Measurements from ENCODE around the gene TMEM120A. TPM values are rescaled to one million over a fixed set of nuclear protein-coding genes. Genes with fewer than 3 reads are reported as not detected.
A peak's percentile ranks its signal among the peaks of the same experiment; 100 is the strongest.

Gene TMEM120A
- total and polyA plus RNA-seq, 5 donors = 67.7 to 111 (median 84.1) TPM

DNA sequence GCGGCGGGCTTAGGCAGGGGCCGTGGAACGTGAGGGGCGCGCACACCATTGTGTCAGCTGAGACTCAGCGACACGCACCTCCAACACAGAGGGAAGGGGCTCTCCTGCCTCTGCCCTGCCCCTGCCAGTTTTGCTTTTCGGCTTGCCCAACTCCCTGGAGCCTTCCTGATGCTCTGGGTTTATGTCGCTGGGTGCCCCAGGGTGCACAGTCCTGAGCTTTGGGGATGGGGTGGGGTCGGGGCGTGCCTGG lies 13.3 kb downstream of the TMEM120A start:
- 83% methylated on average over 12 of the region's 12 CpGs for WGBS
- intact Hi-C loops (cut with DNase I) = loop anchor here in 1 of 4 donors (10.0 kb wide), 1 partner anchor 74 kb away; no protein-coding TSS in a partner anchor

DNA sequence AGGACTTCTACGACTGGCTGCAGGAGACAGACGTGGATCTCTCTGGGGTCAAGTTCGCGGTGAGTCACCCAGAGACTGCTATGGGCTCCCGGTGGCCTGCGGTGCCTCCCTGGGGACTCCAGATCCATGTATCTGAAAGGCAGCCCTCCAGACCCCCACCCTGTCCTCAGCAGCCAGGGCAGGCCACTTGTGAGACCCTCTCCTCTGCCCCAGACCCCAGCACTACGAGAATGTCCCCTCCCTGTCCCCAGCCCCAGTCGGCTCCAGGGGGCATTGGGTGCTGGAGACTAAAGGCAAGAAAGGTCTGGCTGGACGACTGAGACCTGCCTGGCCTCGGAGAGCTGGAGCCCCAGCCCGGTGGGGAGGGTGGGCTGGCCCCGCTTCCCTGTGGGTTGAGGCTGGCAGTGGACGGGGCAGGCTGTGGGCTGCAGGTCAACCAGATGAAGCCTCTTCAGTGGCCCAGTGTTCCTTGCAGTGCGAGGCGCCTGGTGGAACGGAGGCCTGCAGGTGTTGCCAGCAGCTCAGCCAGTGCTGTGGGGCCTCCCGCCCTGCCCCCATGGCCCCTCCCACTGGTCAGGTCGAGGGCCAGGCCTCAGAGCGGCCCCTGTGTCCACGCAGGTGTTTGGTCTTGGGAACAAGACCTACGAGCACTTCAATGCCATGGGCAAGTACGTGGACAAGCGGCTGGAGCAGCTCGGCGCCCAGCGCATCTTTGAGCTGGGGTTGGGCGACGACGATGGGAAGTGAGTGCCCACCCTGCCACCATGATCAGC lies 13.8 kb downstream of the TMEM120A start:
- intact Hi-C loops (cut with DNase I) = loop anchor here in 1 of 4 donors (10.0 kb wide), 1 partner anchor 74 kb away; no protein-coding TSS in a partner anchor
- WGBS = 89% methylated on average over 29 of the region's 29 CpGs
- peak in 2 of 3 donors; percentile 63 to 66 for DNase-seq
- ATAC-seq = no peak
- no peaks in the 10 kb centered on the region for H3K27me3 ChIP-seq (ENCODE audit: control insufficient read depth, insufficient read depth)
- no peaks in the 10 kb centered on the region for H3K4me1 ChIP-seq (ENCODE audit: control insufficient read depth, insufficient read depth, low read length)
- H3K9me3 ChIP-seq (ENCODE audit: control insufficient read depth, low read length) = no peaks in the 10 kb centered on the region
- H3K4me3 ChIP-seq (ENCODE audit: low read length) = no peak overlapping the region
- H3K27ac ChIP-seq (ENCODE audit: low read length) = no peak overlapping the region

More for the DNA sequence above, 13.3 kb downstream of the TMEM120A start:
- no peaks in the 10 kb centered on the region for H3K4me1 ChIP-seq (ENCODE audit: control insufficient read depth, insufficient read depth, low read length)
- no peak for ATAC-seq
- peak in 1 of 3 donors; percentile 56 for DNase-seq
- no peaks in the 10 kb centered on the region for H3K27me3 ChIP-seq (ENCODE audit: control insufficient read depth, insufficient read depth)
- no peaks in the 10 kb centered on the region for H3K9me3 ChIP-seq (ENCODE audit: control insufficient read depth, low read length)
- H3K27ac ChIP-seq (ENCODE audit: low read length) = no peak overlapping the region
- no peak overlapping the region for H3K4me3 ChIP-seq (ENCODE audit: low read length)

DNA sequence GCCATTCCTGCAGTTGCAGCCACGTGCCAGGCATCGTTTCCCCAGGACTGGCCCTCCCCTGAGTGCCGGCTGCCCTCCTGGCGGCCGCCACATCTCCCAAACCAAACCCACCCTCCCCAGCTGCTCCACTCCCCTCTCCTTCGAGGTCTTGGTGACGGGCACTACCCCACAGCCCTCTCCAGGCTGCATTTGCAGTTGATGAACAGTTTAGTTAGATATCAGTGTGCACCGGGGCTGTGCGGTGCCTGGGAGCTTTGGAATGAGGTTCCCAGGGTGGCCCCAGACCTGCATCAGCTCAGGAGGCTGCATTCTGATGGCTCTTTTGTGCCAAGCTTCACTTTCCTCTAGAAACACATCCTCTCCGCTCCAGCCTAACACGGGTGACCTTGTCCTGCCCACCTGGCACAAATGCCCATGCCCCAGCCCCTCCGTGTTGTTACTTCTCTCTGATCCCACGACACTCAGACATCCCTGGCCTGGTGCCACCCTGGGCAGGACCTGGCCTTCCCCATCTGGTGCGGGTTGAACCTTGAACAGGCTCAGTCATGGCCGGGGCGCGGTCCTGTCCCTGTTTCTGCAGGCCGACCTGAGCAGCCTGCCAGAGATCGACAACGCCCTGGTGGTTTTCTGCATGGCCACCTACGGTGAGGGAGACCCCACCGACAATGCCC lies 14.5 kb downstream of the TMEM120A start:
- ATAC-seq (peak in 1 of 2 donors; percentile 0), DNase-seq (peak; percentile 59 to 78 (median 68))
- Histone ChIP-seq H3K4me3 (ENCODE audit: low read length) (no peak overlapping the region), H3K27me3 (ENCODE audit: control insufficient read depth, insufficient read depth) (no peaks in the 10 kb centered on the region), H3K9me3 (ENCODE audit: control insufficient read depth, low read length) (no peaks in the 10 kb centered on the region), H3K27ac (ENCODE audit: low read length) (no peak overlapping the region), H3K4me1 (ENCODE audit: control insufficient read depth, insufficient read depth, low read length) (no peaks in the 10 kb centered on the region)
- intact Hi-C loops (cut with DNase I) = loop anchor here in 1 of 4 donors (10.0 kb wide), 1 partner anchor 75 kb away; no protein-coding TSS in a partner anchor
- WGBS = 89% methylated on average over 22 of the region's 22 CpGs

DNA sequence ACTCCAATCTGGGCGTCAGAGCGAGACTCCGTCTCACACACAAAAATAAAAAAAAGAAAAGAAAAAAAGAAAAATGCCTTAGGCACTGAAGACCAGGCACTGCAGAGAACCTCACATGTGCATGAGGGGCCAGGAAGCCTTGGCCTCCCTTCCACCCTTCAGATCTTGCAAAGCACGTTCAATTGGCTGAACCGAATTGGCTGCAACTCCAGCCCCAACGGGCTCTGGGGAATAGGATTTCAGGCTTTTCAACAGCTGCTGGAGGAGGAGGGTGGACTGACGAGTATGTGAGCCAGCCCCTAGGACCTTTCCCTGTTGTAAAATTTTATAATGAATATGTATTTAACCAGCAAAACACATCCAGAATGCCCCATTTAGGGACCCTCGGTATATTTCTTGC lies 16.7 kb downstream of the TMEM120A start:
- Histone ChIP-seq H3K9me3 (ENCODE audit: control insufficient read depth, low read length) (no peaks in the 10 kb centered on the region), H3K4me1 (ENCODE audit: control insufficient read depth, insufficient read depth, low read length) (no peaks in the 10 kb centered on the region), H3K27ac (ENCODE audit: low read length) (no peak overlapping the region), H3K4me3 (ENCODE audit: low read length) (no peak overlapping the region), H3K27me3 (ENCODE audit: control insufficient read depth, insufficient read depth) (no peaks in the 10 kb centered on the region)
- ATAC-seq (peak; percentile 38 to 74), DNase-seq (peak; percentile 79 to 91 (median 90))
- intact Hi-C loops (cut with DNase I) = no loop called here
- WGBS = 50% methylated on average over 8 of the region's 8 CpGs

- Histone ChIP-seq H3K27ac (ENCODE audit: low read length) (peak overlapping the region; percentile 76), H3K4me1 (ENCODE audit: control insufficient read depth, insufficient read depth, low read length) (peaks cover 16% of the 10 kb centered on the region), H3K9me3 (ENCODE audit: control insufficient read depth, low read length) (no peaks in the 10 kb centered on the region), H3K4me3 (ENCODE audit: low read length) (no peak overlapping the region), H3K27me3 (ENCODE audit: control insufficient read depth, insufficient read depth) (no peaks in the 10 kb centered on the region)
- peak; percentile 81 to 82 for ATAC-seq
- WGBS = 44% methylated on average over 19 of the region's 19 CpGs
- intact Hi-C loops (cut with DNase I) = no loop called here
- peak; percentile 90 to 94 (median 91) for DNase-seq
Observed at GRCh38 chr7:75971961-75972763, 22.2 kb downstream of the TMEM120A start.

DNA sequence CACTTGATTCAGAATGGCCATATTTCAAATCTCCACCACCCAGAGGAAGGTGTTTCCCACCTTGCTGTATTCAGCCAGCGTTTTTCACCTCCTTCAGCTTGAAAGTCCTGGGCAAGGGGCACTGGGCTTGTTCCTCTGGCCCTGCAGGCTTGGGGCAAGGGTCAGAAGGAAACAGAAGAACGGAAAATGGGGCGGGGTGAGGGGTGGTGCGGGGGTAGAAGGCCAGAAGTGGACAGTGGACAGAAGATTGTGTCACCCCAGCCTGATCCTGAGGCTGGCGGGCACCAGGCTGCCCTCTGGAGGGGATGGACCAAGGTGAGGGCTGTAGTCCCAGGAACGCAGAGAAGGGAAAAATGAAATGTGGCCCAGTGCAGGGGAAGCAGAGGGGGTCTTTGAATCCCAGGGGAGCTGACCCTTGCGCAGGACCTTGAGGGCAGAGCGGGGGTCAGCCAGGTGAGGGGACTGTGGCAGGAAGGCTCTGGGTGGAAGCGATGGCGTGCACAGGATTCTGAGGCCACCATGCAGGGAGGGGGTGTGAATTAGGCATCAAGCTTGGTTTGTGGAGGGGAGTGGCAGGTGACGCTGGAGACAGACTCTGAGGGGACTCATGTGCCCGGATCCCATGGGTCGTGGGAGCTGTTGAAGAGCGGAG lies 23.0 kb downstream of the TMEM120A start:
- H3K9me3 ChIP-seq (ENCODE audit: control insufficient read depth, low read length) = no peaks in the 10 kb centered on the region
- H3K27ac ChIP-seq (ENCODE audit: low read length) = peak overlapping the region; percentile 76
- H3K27me3 ChIP-seq (ENCODE audit: control insufficient read depth, insufficient read depth) = no peaks in the 10 kb centered on the region
- peaks cover 17% of the 10 kb centered on the region for H3K4me1 ChIP-seq (ENCODE audit: control insufficient read depth, insufficient read depth, low read length)
- intact Hi-C loops (cut with DNase I) = no loop called here
- no peak overlapping the region for H3K4me3 ChIP-seq (ENCODE audit: low read length)
- DNase-seq = no peak
- 70% methylated on average over 14 of the region's 14 CpGs for WGBS
- no peak for ATAC-seq

DNA sequence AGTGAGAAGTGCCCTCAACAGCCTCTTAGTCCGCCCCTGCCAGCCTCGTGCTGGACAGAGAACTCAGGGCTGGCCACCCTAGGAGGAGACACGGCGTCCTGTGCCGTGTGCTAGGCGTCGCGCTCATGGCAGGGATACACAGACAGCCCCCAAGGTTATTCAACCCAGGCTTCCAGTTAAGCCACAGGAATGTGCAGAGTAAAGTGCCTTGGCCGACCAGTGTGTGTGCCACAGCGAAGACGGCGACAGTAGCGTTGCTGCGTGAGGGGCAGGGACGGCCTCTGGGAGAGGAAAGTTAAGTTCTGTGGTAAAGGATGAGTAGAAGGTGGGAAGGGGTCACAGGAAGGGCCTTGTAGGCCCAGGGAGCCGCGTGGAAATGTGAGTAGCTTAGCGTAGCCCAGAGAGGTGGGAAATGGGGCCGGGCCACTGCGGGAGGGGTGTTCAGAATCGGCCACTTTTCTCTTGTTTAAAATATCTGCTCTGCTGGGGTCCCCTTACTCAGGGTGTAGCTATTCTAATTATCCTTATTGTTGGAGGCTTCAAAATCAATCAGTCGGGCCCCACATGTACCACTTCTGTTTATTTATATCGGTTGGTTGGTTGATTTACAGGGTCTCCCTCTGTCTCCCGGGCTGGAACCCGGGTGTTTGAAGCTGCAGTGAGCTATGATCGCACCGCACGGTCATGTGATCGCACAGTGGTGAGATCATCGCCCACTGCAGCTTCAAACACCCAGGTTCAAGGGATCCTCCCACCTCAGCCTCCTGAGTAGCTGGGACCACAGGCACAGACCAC lies 24.5 kb downstream of the TMEM120A start:
- intact Hi-C loops (cut with DNase I) = loop anchor here in 1 of 4 donors (10.0 kb wide), 1 partner anchor 55 kb away; the partner anchor contains the start of gene POR
- H3K27ac ChIP-seq (ENCODE audit: low read length) = no peak overlapping the region
- WGBS = 91% methylated on average over 30 of the region's 30 CpGs
- ATAC-seq = no peak
- no peak for DNase-seq
- no peak overlapping the region for H3K4me3 ChIP-seq (ENCODE audit: low read length)
- no peaks in the 10 kb centered on the region for H3K9me3 ChIP-seq (ENCODE audit: control insufficient read depth, low read length)
- H3K27me3 ChIP-seq (ENCODE audit: control insufficient read depth, insufficient read depth) = no peaks in the 10 kb centered on the region
- H3K4me1 ChIP-seq (ENCODE audit: control insufficient read depth, insufficient read depth, low read length) = peaks cover 17% of the 10 kb centered on the region

DNA sequence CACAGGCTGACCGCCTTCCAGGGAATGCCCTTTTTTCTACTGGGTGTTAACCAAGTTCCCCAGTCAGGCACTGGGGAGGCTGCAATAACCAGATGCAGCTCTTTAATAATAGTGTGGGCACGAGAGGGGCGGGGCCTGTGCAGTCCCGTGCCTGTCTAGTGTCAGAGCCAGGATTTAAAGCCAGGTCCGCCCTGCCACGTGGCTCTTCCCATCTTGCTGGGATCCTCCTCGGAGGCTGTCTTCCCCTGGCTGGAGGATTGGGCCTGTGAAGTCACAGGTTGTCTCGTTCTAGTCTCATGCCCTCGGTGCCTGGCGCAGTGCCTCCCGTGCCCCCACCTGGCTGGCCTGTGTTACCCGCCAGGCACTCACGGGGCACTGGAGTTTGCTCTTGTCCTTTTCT lies 25.2 kb downstream of the TMEM120A start:
- peak in 1 of 2 donors; percentile 9 for ATAC-seq
- peak in 2 of 3 donors; percentile 58 to 77 for DNase-seq
- H3K27ac ChIP-seq (ENCODE audit: low read length) = peak overlapping the region; percentile 9
- intact Hi-C loops (cut with DNase I) = loop anchor here in 1 of 4 donors (10.0 kb wide), 1 partner anchor 54 kb away; the partner anchor contains the start of gene POR
- no peak overlapping the region for H3K4me3 ChIP-seq (ENCODE audit: low read length)
- WGBS = 64% methylated on average over 13 of the region's 13 CpGs
- no peaks in the 10 kb centered on the region for H3K27me3 ChIP-seq (ENCODE audit: control insufficient read depth, insufficient read depth)
- H3K4me1 ChIP-seq (ENCODE audit: control insufficient read depth, insufficient read depth, low read length) = peaks cover 17% of the 10 kb centered on the region
- H3K9me3 ChIP-seq (ENCODE audit: control insufficient read depth, low read length) = no peaks in the 10 kb centered on the region

DNA sequence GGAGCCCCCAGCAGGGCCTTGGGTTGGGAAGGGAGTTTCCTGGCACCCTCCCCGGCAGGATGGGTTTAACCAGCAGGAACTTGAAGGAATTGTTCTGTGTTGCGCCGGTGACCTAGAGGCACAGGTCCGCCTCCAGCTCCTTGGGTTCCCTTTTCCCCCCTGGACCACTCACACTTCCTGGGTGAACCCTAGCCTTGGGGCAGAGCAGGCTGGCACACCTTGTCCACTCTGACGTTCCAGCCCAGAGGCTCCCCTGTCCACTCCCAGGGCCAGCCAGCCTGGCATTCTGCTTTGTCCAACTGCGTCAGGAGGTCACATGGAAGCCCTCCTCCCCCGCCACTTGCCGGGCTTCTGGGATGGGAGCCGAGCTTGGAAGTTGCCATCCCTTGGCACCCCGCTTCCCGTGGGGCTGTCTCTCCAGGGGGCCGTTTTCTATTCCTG lies 25.8 kb downstream of the TMEM120A start:
- Histone ChIP-seq H3K27ac (ENCODE audit: low read length) (peak overlapping the region; percentile 56), H3K9me3 (ENCODE audit: control insufficient read depth, low read length) (no peaks in the 10 kb centered on the region), H3K4me1 (ENCODE audit: control insufficient read depth, insufficient read depth, low read length) (peaks cover 18% of the 10 kb centered on the region), H3K27me3 (ENCODE audit: control insufficient read depth, insufficient read depth) (no peaks in the 10 kb centered on the region), H3K4me3 (ENCODE audit: low read length) (no peak overlapping the region)
- intact Hi-C loops (cut with DNase I) = loop anchor here in 1 of 4 donors (10.0 kb wide), 1 partner anchor 54 kb away; the partner anchor contains the start of gene POR
- peak in 1 of 2 donors; percentile 8 for ATAC-seq
- 72% methylated on average over 12 of the region's 12 CpGs for WGBS
- peak in 2 of 3 donors; percentile 60 to 75 for DNase-seq

All from right cardiac atrium (tissue), 5 donors.